PC-3 (cell line): ENCODE results near the gene CCDC93.

Experiments
- EZH2 ChIP-seq: fragments of 300-600 bp; sonication (generic); IDR thresholded peaks from one replicate; pipeline ENCODE4 v1.6.1; 2017; ENCODE audit warnings: antibody characterized with exemption, mild to moderate bottlenecking, low read length; ENCODE audit not compliant: unreplicated experiment
- TF ChIP-seq, protein P1 (sequence below): fragments of 300-600 bp; sonication (generic); conservative IDR thresholded peaks from 2 replicates; pipeline ENCODE4 v1.5.1; 2017; ENCODE audit warnings: antibody characterized with exemption, low read depth, mild to moderate bottlenecking, low read length

DNA sequence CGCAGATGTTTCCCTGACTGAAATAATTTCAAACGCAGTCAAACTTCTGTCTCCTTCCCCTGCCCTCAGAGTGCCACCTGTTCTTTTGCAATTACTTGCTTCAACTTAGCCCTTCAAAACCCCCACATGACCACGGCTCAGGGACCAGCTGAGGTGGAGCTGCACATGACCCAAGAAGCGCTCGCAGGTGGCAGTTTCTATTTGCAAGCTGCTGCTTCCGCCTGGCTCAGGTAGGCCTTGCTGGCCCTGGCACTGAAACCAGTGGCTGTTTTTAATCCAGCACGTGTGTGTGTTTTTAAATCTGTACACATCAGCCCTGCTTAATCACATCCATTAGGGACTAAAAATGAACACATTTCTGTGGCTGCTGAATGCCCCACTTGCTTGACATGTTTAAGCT, 95.3 kb downstream of the CCDC93 start:
- TF ChIP-seq, protein P1, sequence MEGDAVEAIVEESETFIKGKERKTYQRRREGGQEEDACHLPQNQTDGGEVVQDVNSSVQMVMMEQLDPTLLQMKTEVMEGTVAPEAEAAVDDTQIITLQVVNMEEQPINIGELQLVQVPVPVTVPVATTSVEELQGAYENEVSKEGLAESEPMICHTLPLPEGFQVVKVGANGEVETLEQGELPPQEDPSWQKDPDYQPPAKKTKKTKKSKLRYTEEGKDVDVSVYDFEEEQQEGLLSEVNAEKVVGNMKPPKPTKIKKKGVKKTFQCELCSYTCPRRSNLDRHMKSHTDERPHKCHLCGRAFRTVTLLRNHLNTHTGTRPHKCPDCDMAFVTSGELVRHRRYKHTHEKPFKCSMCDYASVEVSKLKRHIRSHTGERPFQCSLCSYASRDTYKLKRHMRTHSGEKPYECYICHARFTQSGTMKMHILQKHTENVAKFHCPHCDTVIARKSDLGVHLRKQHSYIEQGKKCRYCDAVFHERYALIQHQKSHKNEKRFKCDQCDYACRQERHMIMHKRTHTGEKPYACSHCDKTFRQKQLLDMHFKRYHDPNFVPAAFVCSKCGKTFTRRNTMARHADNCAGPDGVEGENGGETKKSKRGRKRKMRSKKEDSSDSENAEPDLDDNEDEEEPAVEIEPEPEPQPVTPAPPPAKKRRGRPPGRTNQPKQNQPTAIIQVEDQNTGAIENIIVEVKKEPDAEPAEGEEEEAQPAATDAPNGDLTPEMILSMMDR = no peak
- no peak for TF ChIP-seq EZH2
